Left cardiac atrium (tissue), 4 donors: ENCODE results near the gene KLHL3. TPM values are rescaled to one million over a fixed set of nuclear protein-coding genes. Genes with fewer than 3 reads are reported as not detected.

Source experiments
- ATAC-seq, 2 donors: fragments of 200-7000 bp; cut with Tn5 transposase; one replicate each; pipeline ENCODE4 v1.9.1; 2020; ENCODE audit warnings: mild to moderate bottlenecking in 2 of 2, moderate library complexity in 2 of 2
- DNase-seq: peaks from one replicate; pipeline ENCODE4 v3.0.0-alpha.2; 2020
- intact Hi-C, 2 donors: fragments of 100-400 bp; cut with DNase I; formaldehyde crosslinking; loops; one replicate each; pipeline versions ENCODE4 v1.14.1 to v1.15.1; 2022 to 2023
- total RNA-seq, 2 donors: library from RNA; stranded (reverse); fragmentation: NEBNext Ultra II Directional; extraction: Animal tissue kit (Norgen Biotek cat#: 25700); gene quantifications; one replicate each; pipeline ENCODE4 v1.2.1, GENCODE V29; 2021
- donor health status: DM: no; HTN: yes; CAD: no.
- donor health status: DM: no; HTN: yes; CAD: no; lungs with severe emphysema.
- donor health status: DM: yes; HTN: yes; CAD: no.
- donor health status: Dilated cardiomyopathy.

The KLHL3 gene
- total RNA-seq, 2 donors from 2014 or later: 24.8 to 48.0 TPM

DNA sequence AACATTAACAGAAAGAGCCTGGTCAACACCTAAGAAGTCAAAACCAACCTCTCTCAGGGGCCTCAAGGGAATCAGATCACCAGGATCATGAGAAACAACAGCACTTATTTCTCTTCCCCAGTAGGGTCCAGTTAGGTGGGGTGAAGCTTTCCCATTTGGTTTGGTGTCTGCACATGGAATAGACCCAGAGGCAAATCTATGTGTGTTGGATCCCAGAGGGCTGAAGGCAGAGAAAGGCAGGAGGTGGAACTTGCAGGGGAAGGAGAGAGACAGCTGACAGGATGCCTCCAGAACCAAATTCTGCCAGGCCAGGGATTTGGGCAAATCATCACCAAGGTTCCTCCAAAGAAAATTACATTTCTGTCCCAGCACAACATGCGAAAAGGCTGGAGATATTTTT lies 132.0 kb downstream of the KLHL3 start:
- intact Hi-C loops: loop anchor here in 1 of 2 donors (10.0 kb wide), 1 partner anchor 279 kb away; no protein-coding TSS in a partner anchor
- ATAC-seq (no peak), DNase-seq (no peak)

DNA sequence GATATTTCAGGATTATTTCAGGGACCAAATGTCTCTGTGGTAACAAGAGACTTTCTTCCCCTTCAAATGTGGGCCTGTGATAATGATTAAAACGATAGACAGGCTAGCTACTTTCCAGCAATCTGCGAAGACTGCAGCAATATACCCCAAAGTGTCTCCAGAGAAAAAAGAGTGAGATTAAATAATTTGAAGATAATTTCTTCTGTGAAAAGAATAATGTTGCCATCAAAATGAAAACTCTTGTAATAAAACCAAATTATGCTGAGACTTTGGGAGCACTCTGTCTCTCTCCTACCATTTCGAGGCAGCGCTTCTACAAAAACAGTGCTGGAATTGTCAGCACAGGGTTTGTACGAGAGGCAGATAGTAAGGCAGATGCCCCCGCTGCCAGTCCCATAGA lies 132.5 kb downstream of the KLHL3 start:
- intact Hi-C loops: loop anchor here in 1 of 2 donors (10.0 kb wide), 1 partner anchor 279 kb away; no protein-coding TSS in a partner anchor
- DNase-seq (no peak), ATAC-seq (no peak)

- intact Hi-C loops: loop anchor here in 1 of 2 donors (10.0 kb wide), 1 partner anchor 278 kb away; no protein-coding TSS in a partner anchor
- DNase-seq: no peak
These were observed 133.1 kb downstream of the KLHL3 start for GRCh38 chr5:137602721-137603273.

DNA sequence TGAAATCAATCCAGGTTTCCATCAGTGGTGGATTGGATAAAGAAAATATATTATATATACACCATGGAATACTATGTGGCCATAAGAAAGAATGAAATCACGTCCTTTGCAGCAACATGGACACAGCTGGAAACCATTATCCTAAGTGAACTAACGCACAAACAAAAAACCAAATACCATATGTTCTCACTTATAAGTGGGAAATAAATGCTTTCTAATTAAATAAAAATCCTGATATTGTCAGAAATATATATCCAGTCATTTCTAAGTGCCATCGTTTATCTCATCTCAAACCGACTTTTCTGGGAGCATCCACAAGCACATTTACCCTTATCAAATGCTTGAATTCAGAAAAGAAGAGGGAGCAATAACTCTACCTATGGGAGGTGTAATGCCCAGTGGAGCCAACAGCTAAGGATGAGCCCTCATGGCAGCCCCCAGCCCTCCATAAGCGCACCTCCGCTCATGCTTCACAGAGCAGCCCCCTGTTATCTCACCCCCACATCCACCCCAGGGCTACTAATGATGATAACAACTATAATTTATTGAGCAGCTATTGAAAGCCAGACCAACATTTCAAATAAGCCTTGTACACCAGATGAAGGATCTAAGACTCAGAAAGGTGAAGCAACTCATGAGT lies 135.0 kb downstream of the KLHL3 start:
- intact Hi-C loops: loop anchor here in 1 of 2 donors (10.0 kb wide), 1 partner anchor 276 kb away; no protein-coding TSS in a partner anchor
- ATAC-seq: no peak
- no peak for DNase-seq

More at GRCh38 chr5:137602721-137603273, 133.1 kb downstream of the KLHL3 start:
- ATAC-seq: no peak

DNA sequence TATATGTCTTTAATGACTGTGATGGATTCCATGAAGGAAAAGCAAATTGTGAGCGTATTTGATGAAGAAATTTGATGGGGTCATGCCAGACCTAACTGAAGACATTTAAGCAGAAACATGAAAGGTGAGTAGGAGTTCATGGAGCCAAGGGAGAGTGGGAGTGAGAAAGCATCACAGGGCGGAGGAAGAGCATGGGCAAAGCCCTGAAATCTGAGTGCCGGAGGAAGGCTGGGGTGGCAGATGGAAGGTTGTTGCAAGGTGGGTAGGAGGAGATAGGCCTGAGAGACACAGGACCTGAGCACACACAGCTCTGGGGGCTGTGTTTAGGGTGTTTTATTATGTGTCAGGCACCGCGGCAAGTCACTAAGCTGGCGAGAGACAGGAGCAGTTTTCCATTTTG lies 136.4 kb downstream of the KLHL3 start:
- DNase-seq (no peak), ATAC-seq (no peak)
- intact Hi-C loops: no loop called here

- intact Hi-C loops: no loop called here
- no peak for ATAC-seq
- no peak for DNase-seq
These were observed 137.5 kb downstream of the KLHL3 start for GRCh38 chr5:137598399-137598798.

GRCh38 chr5:137596941-137597340 lies 138.9 kb downstream of the KLHL3 start:
- intact Hi-C loops: no loop called here
- DNase-seq (no peak), ATAC-seq (no peak)

GRCh38 chr5:137595396-137596079 lies 140.4 kb downstream of the KLHL3 start:
- intact Hi-C loops: no loop called here
- DNase-seq: no peak
- ATAC-seq: no peak

- intact Hi-C loops: no loop called here
- ATAC-seq (no peak), DNase-seq (no peak)
These were observed 141.2 kb downstream of the KLHL3 start for GRCh38 chr5:137594717-137595116.

GRCh38 chr5:137592317-137592716 lies 143.6 kb downstream of the KLHL3 start:
- intact Hi-C loops: no loop called here
- DNase-seq (no peak), ATAC-seq (no peak)

- no peak for DNase-seq
- no peak for ATAC-seq
- intact Hi-C loops: no loop called here
These were observed 146.7 kb downstream of the KLHL3 start for GRCh38 chr5:137589185-137589584.

DNA sequence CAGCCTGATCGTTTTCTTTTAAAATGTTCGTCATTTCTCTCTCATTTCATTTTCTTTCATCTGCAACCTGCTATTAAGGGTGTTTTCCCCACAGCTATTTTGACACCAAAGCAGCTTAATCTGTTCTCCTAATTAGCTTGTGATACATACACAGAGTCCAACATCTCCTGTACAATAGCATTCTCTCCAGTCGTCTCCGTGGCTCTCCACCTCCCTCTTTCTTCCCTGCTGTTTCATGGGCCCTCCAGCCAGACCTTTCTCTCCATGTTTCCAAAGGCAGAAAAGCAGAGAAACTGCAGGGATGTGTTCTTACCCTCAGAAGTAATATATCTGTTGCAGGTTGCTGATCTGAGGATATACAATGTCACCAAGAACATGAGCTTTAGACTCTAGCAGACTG lies 148.0 kb downstream of the KLHL3 start:
- no peak for ATAC-seq
- DNase-seq: no peak
- intact Hi-C loops: no loop called here

DNA sequence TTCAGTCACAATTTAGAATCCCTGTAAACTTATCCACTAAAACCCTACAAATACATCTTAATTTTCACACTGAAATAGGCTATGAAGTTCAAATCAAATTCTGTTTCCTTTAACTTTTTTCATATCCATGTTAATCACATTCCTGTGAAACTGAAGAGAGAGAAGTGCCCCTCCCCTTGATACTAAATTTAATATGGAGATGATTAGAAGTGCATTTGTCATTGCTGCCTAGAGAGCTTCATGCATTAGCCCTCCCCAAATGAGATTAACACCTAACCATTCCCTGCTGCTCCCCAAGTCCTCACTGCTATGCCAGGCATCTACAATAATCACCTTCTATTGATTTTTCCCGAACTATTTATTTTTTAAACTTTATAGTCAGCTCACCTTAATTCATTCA lies 151.6 kb downstream of the KLHL3 start:
- no peak for DNase-seq
- intact Hi-C loops: no loop called here
- no peak for ATAC-seq

GRCh38 chr5:137583129-137583528 lies 152.8 kb downstream of the KLHL3 start:
- DNase-seq (no peak), ATAC-seq (no peak)
- intact Hi-C loops: no loop called here

DNA sequence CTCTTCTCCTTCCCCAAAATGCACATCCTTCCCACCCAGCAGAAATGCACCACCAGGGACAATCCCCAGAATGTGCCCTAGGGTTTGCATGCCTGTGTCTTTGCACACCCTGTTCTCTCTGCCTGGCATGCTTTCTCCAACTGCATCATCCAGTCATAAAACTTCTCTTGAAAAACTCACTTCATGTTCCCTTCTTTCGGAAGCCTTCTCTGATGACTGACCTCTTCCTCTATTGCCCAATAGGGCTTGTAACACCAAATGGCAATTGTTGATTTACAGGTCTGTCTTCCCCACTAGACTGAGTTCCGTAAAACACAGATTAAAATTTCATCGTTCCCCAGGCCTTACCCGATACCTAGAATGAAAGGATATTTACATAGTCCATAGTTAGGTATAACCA lies 153.7 kb downstream of the KLHL3 start:
- ATAC-seq: no peak
- no peak for DNase-seq
- intact Hi-C loops: no loop called here

DNA sequence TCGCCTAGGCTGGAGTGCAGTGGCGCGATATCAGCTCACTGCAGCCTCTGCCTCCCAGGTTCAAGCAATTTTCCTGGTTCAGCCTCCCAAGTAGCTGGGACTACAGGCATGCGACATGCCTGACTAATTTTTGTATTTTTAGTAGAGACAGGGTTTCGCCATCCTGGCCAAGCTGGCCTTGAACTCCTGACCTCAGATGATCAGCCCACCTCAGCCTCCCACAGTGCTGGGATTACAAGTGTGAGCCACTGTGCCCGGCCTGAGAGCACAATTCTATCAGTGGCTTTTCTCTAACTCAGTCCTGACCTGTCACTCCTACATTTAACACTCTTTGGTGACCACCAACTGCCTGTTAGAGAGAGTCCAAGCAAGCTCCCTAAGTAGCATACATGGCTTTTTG lies 154.1 kb downstream of the KLHL3 start:
- intact Hi-C loops: no loop called here
- ATAC-seq (no peak), DNase-seq (no peak)

DNA sequence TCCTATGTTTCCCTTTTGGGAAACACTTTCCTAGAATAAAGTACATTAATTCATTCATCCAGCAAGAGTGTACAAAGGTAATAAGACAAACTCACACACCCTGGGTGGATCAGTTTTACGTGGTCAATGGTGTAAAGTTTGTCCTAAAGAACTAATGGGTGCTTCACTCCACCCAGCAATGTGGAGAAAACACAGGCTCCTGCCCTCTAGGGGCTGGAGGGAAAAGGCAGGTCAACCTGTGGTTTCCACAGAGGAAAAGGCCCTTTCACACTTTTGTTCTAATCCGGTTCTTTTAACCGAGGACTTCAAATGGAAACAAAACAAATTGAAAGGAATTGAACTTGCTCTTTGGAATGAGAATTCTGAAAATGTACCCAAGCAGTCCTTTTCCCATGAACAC lies 155.9 kb downstream of the KLHL3 start:
- DNase-seq (no peak), ATAC-seq (no peak)
- intact Hi-C loops: no loop called here

GRCh38 chr5:137575847-137576246 lies 160.0 kb downstream of the KLHL3 start:
- DNase-seq: no peak
- intact Hi-C loops: no loop called here
- ATAC-seq: no peak

GRCh38 chr5:137575211-137575610 lies 160.7 kb downstream of the KLHL3 start:
- ATAC-seq (no peak), DNase-seq (no peak)
- intact Hi-C loops: no loop called here

DNA sequence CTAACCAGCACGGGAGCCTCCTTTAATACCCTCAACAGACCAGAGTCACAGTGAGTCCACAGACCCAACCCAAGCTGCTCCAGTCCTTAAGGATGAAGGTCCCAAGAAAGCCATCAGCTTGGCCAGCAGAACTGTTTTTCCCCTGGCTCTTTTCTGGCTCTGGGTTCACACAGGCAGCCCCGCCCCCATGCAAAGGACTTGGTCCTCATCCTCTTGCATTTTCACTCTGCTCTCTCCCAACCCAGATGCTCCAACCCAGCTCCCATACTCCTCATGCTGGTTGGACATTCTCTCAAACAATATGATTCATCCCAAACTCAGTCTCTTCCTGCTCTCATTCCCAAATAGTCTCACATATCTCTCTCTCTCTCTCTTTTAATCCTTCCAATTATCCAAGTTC lies 162.5 kb downstream of the KLHL3 start:
- ATAC-seq (no peak), DNase-seq (no peak)
- intact Hi-C loops: no loop called here
